AG10803 (cell line): Measurements from ENCODE around the gene SDHB.

Source experiments
- DNase-seq: peaks from one replicate; pipeline ENCODE4 v3.0.0; 2010; ENCODE audit warnings: low read depth
- H3K4me3 ChIP-seq: 2 replicates; pipeline ENCODE4 v1.5.1; 2011; ENCODE audit warnings: mild to moderate bottlenecking, low read length, control low read depth
- CTCF ChIP-seq: conservative IDR thresholded peaks from 2 replicates; pipeline ENCODE4 v1.5.1; 2011; ENCODE audit warnings: mild to moderate bottlenecking, low read length, control low read depth, inconsistent platforms

SDHB gene

DNA sequence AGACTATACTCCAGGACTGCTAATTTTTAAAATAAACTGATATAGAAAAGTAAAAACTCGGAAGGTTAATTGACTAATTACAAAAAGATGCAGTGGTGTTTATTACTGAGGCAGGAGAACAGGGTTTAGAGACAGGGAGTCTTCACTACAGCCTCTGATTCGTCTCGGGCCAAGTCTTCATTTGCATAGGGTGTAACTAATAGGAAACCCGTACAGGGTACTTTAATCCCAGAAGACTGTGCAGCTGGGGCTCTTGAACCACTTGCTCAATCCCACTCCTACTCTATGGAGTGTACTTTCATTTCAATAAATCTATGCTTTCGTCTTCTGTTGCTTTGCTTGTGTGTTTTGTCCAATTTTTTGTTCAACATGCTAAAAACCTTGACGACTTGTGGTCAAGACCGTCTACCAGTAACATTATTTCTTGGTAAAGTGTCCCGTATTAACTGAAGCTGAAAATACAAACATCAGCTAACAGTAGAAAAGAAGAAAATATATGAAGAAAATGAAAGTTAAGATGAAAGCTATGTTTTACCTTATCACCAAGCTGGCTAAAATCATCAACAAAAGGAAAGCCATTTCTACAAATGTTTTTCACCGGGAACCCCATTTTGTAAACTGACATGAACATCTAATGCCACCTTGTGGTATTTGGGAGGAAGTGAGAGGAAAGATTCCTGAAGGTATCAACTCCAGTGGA, 8.0 kb downstream of the SDHB start:
- H3K4me3 ChIP-seq = peak overlapping the region; percentile 38
- DNase-seq = peak; percentile 75
- peak; percentile 91 for TF ChIP-seq CTCF

DNA sequence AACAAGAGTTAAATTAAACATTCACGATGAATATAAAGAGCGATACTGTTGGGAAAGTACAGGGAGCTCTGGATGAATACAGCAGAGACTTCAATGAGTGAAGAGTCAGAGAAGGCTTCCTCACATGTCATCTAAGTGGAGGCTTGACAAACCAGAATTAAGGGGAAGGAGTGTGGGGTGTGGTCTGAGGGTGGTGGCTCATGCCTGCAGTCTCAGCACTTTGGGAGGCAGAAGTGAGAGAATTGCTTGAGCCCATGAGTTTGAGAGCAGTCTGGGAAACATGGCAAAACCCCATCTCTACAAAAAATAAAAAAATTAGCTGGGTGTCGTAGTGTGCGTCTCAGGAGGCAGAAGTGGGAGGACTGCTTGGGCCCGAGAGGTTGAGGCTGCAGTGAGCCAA, 8.7 kb downstream of the SDHB start:
- no peak for DNase-seq
- no peak for TF ChIP-seq CTCF
- H3K4me3 ChIP-seq = no peak overlapping the region

DNA sequence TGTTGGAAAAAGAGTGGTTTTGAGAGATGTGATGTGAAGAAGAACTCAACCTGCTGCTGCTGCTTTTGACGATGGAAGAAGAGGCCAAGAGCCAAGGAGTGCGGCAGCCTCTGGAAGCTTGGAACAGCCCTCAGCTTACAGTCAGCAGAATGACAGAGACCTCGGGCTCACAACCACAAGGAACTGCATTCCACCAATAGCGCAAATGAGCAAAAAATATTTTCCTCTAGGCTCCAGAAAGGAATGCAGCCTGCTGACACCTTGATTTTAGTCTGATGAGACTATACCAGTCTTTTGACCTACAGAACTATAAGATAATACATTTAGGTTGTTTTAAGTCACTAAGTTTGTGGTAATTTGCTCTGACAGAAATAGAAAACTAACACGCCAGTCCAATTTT, 10.2 kb downstream of the SDHB start:
- no peak for DNase-seq
- H3K4me3 ChIP-seq = no peak overlapping the region
- TF ChIP-seq CTCF = no peak

DNA sequence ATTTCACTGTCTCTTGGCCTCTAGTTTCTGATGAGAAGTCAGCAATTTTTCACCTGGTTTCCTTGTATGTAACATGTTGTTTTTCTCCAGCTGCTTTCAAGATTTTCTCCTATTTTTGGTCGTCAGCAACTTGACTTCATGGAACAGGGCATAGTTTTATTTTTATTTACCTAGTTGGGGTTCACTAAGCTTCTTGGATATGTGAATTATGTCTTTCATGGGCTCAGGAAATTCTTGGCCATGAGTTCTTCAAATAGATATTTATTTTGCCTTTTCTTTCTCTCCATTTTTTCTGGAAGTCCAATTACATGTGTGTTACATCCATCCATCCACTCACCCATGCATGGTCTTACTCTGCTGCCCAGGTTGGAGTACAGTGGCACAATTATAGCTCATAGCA, 13.7 kb downstream of the SDHB start:
- no peak for TF ChIP-seq CTCF
- no peak for DNase-seq
- no peak overlapping the region for H3K4me3 ChIP-seq

DNA sequence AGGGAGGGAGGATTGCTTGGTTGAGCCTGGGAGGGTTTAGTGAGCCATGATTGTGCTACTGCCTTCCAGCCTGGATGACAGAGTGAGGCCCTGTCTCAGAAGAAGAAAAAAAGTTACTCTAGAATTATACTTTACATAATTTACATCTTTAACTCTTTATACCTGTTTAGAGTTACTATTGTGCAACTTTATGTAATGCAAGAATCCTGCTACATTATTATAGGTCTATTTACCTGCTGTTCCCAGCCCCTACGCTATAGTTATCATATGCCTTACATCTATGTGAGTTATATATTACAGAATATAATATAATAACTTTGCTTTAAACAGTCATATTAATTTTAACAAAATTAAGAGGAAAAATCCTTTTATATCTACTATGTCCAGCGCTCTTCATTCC, 14.3 kb downstream of the SDHB start:
- DNase-seq = no peak
- TF ChIP-seq CTCF = no peak
- no peak overlapping the region for H3K4me3 ChIP-seq

DNA sequence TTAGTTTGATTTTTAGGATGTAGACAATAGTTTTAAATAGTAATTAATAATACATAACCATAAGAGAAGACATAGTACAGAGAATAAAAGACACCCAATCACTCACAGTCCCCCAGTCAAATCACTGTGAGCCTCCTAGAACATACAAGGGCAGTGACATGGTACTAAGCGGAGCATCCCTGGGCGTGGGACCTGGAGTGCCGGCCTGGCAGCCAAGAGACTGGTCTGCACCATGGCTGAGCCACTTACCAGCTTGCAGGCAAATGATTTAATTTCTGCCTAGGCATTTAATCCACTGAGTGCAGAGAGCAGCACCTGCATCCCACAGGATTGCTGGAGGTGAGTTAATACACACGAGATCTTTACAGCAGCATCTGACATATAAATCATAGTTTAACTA, 20.4 kb downstream of the SDHB start:
- no peak overlapping the region for H3K4me3 ChIP-seq
- TF ChIP-seq CTCF = no peak
- no peak for DNase-seq

DNA sequence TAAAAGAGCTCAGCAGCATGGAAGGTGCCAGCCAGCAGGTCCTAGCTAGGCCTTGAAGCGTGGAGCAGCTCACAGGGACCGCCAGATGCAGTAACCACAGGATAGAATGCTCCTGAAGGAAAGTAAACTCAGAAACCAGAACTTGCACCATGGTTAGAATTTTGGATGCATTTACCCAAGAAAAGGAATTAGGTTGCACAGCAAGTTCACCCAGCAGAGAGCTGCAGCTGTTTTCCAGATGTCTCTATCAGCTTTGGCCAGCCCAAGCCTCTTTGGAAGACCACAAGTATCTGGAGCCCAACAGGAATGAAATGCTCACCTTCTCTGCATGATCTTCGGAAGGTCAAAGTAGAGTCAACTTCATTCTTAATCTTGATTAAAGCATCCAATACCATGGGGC, 21.1 kb downstream of the SDHB start:
- TF ChIP-seq CTCF = no peak
- DNase-seq = peak; percentile 79

More for the DNA sequence above, 21.1 kb downstream of the SDHB start:
- H3K4me3 ChIP-seq = no peak overlapping the region
